Calu3 (cell line): Measurements from ENCODE around the gene ABCA7. TPM values are rescaled to one million over a fixed set of nuclear protein-coding genes. Genes with fewer than 3 reads are reported as not detected.

Experiments
- BruUV-seq: library from RNA; stranded (reverse); fragments of 400-500 nt; replicated peaks from 2 replicates; lab custom pipeline; 2021; lab: Mats Ljungman, UMichigan
- CTCF ChIA-PET: fragments of 300-600 bp; sonication (Branson Sonifier 250); formaldehyde crosslinking; loops from one replicate; lab custom pipeline; 2022; ENCODE audit warnings: antibody characterized with exemption; lab: Charles Lee
- DNase-seq: peaks from one replicate; pipeline ENCODE4 v3.0.0; 2022
- H3K27ac Mint-ChIP-seq: one replicate; pipeline ENCODE4 v1.8.0; 2022; ENCODE audit warnings: mixed read lengths; ENCODE audit not compliant: unreplicated experiment
- H3K27me3 Mint-ChIP-seq: one replicate; pipeline ENCODE4 v1.8.0; 2022; ENCODE audit warnings: mixed read lengths; ENCODE audit not compliant: unreplicated experiment
- H3K36me3 Mint-ChIP-seq: one replicate; pipeline ENCODE4 v1.8.0; 2022; ENCODE audit warnings: mild to moderate bottlenecking, moderate library complexity, mixed read lengths; ENCODE audit not compliant: insufficient read depth, unreplicated experiment
- H3K4me1 Mint-ChIP-seq: one replicate; pipeline ENCODE4 v1.8.0; 2022; ENCODE audit warnings: mild to moderate bottlenecking, low read depth, mixed read lengths; ENCODE audit not compliant: unreplicated experiment
- H3K4me3 Mint-ChIP-seq: one replicate; pipeline ENCODE4 v1.8.0; 2022; ENCODE audit warnings: mild to moderate bottlenecking, low read depth, moderate library complexity, mixed read lengths; ENCODE audit not compliant: unreplicated experiment
- H3K9me3 Mint-ChIP-seq: one replicate; pipeline ENCODE4 v1.8.0; 2022; ENCODE audit warnings: low read depth, mixed read lengths; ENCODE audit not compliant: unreplicated experiment
- intact Hi-C: fragments of 100-400 bp; cut with micrococcal nuclease; formaldehyde crosslinking; loops from one replicate; pipeline ENCODE4 v1.10.0; 2022; ENCODE audit not compliant: unreplicated experiment
- total RNA-seq: library from RNA; stranded (reverse); gene quantifications from 2 replicates; pipeline ENCODE4 v1.2.3, GENCODE V29; 2022
- TF ChIP-seq, protein P1 (sequence below): fragments of 200-600 bp; IDR thresholded peaks from one replicate; pipeline ENCODE4 v1.8.0; 2022; ENCODE audit warnings: antibody characterized with exemption; ENCODE audit not compliant: unreplicated experiment

Gene ABCA7
- total RNA-seq, 1 experiment from 2014 or later: 22.7 TPM

GRCh38 chr19:1035998-1036621 is 3.8 kb upstream of the ABCA7 start:
- Mint-ChIP-seq H3K4me3 (no peak overlapping the region), H3K27me3 (no peaks in the 10 kb centered on the region), H3K4me1 (peaks cover 9% of the 10 kb centered on the region), H3K36me3 (peaks cover 77% of the 10 kb centered on the region), H3K27ac (no peak overlapping the region), H3K9me3 (no peaks in the 10 kb centered on the region)
- intact Hi-C loops: no loop called here
- BruUV-seq: no TSS peak
- CTCF ChIA-PET: no interaction called here
- no peak for DNase-seq
- TF ChIP-seq, protein P1, sequence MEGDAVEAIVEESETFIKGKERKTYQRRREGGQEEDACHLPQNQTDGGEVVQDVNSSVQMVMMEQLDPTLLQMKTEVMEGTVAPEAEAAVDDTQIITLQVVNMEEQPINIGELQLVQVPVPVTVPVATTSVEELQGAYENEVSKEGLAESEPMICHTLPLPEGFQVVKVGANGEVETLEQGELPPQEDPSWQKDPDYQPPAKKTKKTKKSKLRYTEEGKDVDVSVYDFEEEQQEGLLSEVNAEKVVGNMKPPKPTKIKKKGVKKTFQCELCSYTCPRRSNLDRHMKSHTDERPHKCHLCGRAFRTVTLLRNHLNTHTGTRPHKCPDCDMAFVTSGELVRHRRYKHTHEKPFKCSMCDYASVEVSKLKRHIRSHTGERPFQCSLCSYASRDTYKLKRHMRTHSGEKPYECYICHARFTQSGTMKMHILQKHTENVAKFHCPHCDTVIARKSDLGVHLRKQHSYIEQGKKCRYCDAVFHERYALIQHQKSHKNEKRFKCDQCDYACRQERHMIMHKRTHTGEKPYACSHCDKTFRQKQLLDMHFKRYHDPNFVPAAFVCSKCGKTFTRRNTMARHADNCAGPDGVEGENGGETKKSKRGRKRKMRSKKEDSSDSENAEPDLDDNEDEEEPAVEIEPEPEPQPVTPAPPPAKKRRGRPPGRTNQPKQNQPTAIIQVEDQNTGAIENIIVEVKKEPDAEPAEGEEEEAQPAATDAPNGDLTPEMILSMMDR: no peak

- no TSS peak for BruUV-seq
These were observed 2.3 kb upstream of the ABCA7 start for GRCh38 chr19:1037621-1038064.

GRCh38 chr19:1038978-1039645 is 795 bp upstream of the ABCA7 start:
- Mint-ChIP-seq H3K9me3 (no peaks in the 10 kb centered on the region), H3K4me3 (peak overlapping the region; percentile 86), H3K4me1 (peaks cover 9% of the 10 kb centered on the region), H3K27me3 (no peaks in the 10 kb centered on the region), H3K36me3 (peaks cover 65% of the 10 kb centered on the region), H3K27ac (peak overlapping the region; percentile 81)
- TF ChIP-seq, protein P1: no peak
- CTCF ChIA-PET: interaction anchor here (0.7 to 1.2 kb wide), 2 partner anchors 10 to 38 kb away, joined by 3 to 13 read pairs; no protein-coding TSS in a partner anchor
- no TSS peak for BruUV-seq
- intact Hi-C loops: no loop called here
- DNase-seq: no peak

More at GRCh38 chr19:1037621-1038064, 2.3 kb upstream of the ABCA7 start:
- TF ChIP-seq, protein P1: no peak
- Mint-ChIP-seq H3K27ac (no peak overlapping the region), H3K4me3 (no peak overlapping the region), H3K36me3 (peaks cover 73% of the 10 kb centered on the region), H3K4me1 (peaks cover 9% of the 10 kb centered on the region), H3K27me3 (no peaks in the 10 kb centered on the region), H3K9me3 (no peaks in the 10 kb centered on the region)
- CTCF ChIA-PET: no interaction called here
- no peak for DNase-seq
- intact Hi-C loops: no loop called here

GRCh38 chr19:1040476-1041271 is 767 bp downstream of the ABCA7 start:
- Mint-ChIP-seq H3K27ac (peak overlapping the region; percentile 81), H3K36me3 (peaks cover 58% of the 10 kb centered on the region), H3K4me3 (peak overlapping the region; percentile 86), H3K4me1 (peaks cover 9% of the 10 kb centered on the region), H3K9me3 (no peaks in the 10 kb centered on the region), H3K27me3 (no peaks in the 10 kb centered on the region)
- CTCF ChIA-PET: no interaction called here
- no TSS peak for BruUV-seq
- TF ChIP-seq, protein P1: no peak
- intact Hi-C loops: no loop called here
- peak; percentile 86 for DNase-seq
